GM10266 (cell line): ENCODE results near the gene SDHB.

Experiments
- DNase-seq: peaks from one replicate; pipeline ENCODE4 v3.0.0; 2012; ENCODE audit errors: extremely low spot score
- TF ChIP-seq, protein P1 (sequence below): IDR thresholded peaks from 2 replicates; pipeline ENCODE4 v1.5.1; 2012; ENCODE audit warnings: mild to moderate bottlenecking, low read depth; ENCODE audit not compliant: control insufficient read depth, insufficient read depth; ENCODE audit errors: missing control alignments

The SDHB gene

DNA sequence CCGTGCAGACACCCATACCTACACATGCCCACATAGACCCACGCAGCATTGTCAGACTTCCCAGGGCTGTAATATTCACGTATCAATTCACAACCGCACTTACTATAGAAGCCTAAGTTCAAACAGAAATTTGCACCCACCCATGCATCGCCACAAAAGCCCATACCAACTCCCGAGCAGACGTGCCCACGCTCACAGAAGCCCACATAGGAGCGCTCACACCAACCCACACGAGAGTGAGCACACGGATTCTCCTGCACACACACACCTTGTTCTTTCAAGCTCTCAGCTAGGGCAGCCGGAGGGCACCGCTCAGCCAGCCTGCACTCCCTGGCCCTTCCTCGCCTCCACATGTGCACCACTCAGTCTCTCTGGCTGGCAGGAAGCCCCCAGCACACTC is 78.0 kb downstream of the SDHB start:
- no peak for DNase-seq
- TF ChIP-seq, protein P1, sequence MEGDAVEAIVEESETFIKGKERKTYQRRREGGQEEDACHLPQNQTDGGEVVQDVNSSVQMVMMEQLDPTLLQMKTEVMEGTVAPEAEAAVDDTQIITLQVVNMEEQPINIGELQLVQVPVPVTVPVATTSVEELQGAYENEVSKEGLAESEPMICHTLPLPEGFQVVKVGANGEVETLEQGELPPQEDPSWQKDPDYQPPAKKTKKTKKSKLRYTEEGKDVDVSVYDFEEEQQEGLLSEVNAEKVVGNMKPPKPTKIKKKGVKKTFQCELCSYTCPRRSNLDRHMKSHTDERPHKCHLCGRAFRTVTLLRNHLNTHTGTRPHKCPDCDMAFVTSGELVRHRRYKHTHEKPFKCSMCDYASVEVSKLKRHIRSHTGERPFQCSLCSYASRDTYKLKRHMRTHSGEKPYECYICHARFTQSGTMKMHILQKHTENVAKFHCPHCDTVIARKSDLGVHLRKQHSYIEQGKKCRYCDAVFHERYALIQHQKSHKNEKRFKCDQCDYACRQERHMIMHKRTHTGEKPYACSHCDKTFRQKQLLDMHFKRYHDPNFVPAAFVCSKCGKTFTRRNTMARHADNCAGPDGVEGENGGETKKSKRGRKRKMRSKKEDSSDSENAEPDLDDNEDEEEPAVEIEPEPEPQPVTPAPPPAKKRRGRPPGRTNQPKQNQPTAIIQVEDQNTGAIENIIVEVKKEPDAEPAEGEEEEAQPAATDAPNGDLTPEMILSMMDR: no peak

DNA sequence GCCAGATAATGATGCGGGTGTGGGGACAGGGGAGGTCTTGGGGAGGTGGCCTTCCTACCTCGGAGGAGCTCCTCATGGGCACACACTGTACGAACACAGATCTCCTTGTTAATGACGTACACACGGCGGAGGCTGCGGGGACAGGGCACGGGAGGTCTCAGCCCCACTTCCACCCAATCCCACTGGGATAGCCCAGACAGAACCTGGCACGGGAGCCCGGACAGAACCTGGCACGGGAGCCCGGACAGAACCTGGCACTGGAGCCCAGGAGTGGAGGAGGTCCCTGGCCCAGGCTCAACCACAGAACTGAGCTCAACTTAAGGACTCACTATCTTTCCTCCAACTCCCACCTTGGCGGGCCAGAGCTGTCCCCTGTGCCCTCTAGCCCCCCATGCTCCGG is 78.6 kb downstream of the SDHB start:
- TF ChIP-seq, protein P1: no peak
- no peak for DNase-seq

DNA sequence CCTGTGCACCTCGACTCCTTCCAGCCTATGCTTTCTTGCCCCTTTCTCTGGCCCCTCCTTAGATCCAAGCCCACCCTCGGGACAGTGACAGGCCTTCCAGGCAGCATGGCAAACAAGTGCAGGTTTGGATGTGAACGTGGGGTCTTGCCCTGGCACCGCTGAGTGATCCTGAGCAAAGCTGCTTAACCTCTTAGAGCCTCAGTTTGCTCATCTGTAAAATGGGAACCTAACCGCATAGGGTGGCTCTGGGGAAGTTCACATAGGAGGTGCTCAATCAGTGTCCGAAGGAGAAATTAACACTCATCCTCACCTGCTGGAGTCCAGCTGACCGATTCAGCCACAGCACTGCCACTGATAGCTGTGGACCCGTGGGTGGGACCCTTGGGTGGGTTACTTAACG is 80.6 kb downstream of the SDHB start:
- DNase-seq: no peak
- TF ChIP-seq, protein P1: no peak

DNA sequence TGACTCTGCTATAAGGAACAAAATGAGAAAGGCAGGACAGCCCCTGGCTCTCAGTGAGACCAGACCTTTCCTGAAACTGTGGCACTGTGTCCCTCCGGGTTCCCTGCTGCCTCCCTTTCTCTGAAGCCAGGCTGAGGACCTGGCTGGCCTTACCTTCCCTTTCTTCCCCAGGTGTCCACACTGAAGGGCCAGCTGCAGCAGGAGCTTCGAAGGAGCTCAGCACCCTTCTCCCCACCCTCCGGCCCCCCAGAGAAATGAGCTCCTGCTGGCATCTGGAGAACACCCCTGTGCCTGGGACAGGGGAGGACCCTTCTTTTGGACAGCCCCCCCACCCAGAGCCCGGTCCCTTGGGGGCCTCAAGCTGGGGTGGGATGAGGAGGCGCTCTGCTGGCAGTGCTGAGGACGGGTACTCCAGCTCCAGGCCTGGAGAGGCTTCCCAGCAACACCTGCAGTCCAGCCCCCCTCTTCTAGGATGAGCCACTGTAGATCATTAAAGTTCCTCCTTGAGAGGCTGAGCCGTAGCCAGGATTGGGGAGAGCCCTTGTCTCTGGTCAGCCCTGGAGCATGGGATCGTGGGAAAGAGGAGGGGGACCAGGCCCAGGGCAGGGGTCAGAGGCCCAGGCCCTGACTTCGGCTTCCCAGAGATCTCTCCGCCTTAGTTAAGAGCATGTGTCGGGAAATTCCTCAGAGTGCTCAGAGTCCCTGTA is 81.5 kb downstream of the SDHB start:
- no peak for DNase-seq
- TF ChIP-seq, protein P1: no peak

DNA sequence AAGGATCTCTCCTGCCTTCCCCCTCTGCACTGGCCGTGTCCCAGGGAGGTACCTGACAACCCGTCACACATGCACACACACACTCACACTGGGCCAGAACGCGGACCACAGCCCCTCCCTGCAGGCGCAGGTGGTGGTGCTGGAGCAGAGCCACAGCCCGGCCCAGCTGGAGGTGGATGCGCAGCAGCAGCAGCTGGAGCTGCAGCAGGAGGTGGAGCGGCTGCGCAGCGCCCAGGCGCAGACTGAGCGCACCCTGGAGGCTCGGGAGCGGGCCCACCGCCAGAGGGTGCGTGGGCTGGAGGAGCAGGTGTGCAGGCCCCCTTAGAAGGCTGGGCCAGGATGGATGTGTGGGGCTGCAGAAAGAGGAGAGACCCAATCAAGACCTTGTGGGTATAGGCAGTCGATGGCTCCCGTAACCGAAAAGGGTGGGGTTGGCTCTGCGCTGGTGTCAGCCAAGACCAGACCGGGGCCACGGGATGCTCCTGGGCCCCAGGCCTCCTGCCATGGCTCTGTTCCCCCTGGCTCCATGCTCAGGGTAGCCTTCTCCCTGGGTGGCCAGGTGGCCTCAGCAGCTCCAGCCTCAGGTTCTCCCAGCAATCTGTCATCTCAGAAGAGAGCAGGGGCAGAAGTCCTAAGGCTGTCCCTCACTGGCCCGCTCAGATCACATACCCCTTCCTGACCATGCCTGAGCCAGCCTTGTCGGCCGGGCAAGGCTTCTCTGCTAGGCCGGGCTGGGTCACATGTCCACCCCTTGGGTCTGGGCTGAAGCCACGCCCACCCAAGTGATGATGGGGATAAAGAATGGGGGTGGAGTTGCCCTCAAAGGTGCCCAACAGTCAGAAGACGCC is 82.3 kb downstream of the SDHB start:
- DNase-seq: no peak
- TF ChIP-seq, protein P1: no peak

DNA sequence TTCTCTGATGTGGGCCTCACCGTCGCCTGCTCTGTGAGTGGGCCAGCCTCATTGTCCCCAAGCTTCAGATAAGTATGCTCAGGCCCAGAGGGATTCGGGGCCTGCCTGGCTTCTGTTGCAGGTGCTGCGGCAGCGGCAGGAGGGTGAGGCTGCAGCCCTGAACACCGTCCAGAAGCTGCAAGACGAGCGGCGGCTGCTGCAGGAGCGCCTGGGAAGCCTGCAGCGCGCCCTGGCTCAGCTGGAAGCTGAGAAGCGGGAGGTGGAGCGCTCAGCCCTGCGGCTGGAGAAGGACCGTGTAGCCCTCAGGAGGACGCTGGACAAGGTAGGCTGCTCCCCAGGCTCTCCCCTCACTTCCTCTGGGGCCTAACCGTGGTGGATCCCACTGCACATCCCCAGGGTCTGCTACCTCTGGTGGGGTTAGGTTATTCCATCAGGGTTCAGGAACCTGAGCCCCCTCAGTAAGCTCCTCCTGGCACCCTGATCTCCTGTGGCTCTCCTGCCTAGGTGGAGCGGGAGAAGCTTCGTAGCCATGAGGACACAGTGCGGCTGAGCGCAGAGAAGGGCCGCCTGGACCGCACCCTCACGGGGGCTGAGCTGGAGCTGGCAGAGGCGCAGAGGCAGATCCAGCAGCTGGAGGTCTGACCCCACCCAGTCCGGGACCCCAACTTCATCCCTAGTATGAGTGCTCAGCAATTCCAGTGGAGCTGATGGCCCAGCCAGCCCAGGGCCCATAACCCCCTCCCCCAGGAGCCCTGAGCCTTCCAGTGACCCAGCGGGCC is 83.5 kb downstream of the SDHB start:
- no peak for DNase-seq
- TF ChIP-seq, protein P1: no peak

DNA sequence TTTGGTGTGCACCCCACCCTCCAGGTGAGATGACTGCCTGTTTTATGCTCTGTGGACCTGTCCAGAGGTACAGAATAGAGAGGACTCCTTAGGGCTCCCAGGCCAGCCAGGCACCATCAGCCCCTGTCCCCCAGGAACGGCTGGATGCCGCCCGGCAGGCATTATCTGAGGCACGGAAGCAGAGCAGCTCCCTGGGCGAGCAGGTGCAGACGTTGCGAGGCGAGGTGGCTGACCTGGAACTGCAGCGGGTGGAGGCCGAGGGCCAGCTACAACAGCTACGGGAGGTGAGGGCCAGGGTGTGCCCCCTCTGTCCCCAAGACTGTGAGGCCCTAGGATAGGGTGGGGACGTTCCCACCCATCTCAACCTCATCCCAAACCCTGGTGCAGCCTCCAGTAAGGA is 84.2 kb downstream of the SDHB start:
- DNase-seq: no peak
- TF ChIP-seq, protein P1: no peak
